Omental fat pad (tissue), 4 donors: ENCODE results near the gene VAC14. TPM values are rescaled to one million over a fixed set of nuclear protein-coding genes. Genes with fewer than 3 reads are reported as not detected.

ENCODE experiments used
- ATAC-seq: fragments of 150-250 bp; one replicate; pipeline ENCODE4 v1.9.1; 2016; ENCODE audit warnings: mild to moderate bottlenecking, moderate library complexity; ENCODE audit not compliant: low FRiP score
- DNase-seq: peaks from one replicate; pipeline ENCODE4 v3.0.0-alpha.2; 2019; ENCODE audit warnings: low spot score
- CTCF ChIP-seq, 3 donors: fragments of 450-650 bp; IDR thresholded peaks; one replicate each; pipeline ENCODE4 v1.5.1; 2016 to 2017; ENCODE audit warnings: antibody characterized with exemption in 3 of 3, mild to moderate bottlenecking in 3 of 3, moderate library complexity in 2 of 3
- total RNA-seq, 4 donors: library from RNA; depleted of rRNA; stranded (reverse); fragments of >200 nt; gene quantifications; one replicate each; pipeline ENCODE4 v1.1.0, GENCODE V29; 2016

VAC14 gene
- total RNA-seq, 4 donors from 2014 or later = 24.0 to 44.1 (median 35.0) TPM

- no peak for DNase-seq
- TF ChIP-seq CTCF (IDR thresholded peaks at IDR 0.05) = no peak
- ATAC-seq = no peak
Measured at GRCh38 chr16:70696355-70696754, 104.6 kb downstream of the VAC14 start.

GRCh38 chr16:70695331-70696070 lies 105.5 kb downstream of the VAC14 start:
- ATAC-seq = no peak
- no peak for TF ChIP-seq CTCF (IDR thresholded peaks at IDR 0.05)
- no peak for DNase-seq

- no peak for TF ChIP-seq CTCF (IDR thresholded peaks at IDR 0.05)
- no peak for DNase-seq
- no peak for ATAC-seq
Measured at GRCh38 chr16:70694868-70695218, 106.1 kb downstream of the VAC14 start.

GRCh38 chr16:70694088-70694867 lies 106.7 kb downstream of the VAC14 start:
- ATAC-seq (peak; percentile 16), DNase-seq (no peak)
- TF ChIP-seq CTCF (IDR thresholded peaks at IDR 0.05) = no peak

- no peak for ATAC-seq
- no peak for TF ChIP-seq CTCF (IDR thresholded peaks at IDR 0.05)
- DNase-seq = no peak
Measured at GRCh38 chr16:70692873-70693671, 107.9 kb downstream of the VAC14 start.

- no peak for DNase-seq
- ATAC-seq = no peak
- TF ChIP-seq CTCF (IDR thresholded peaks at IDR 0.05) = no peak
Measured at GRCh38 chr16:70692130-70692872, 108.7 kb downstream of the VAC14 start.
